ENCODE data around the gene SEPTIN8.

The SEPTIN8 gene

GRCh38 chr5:132777209-132778069 lies at the start of gene SEPTIN8:
SEPTIN8 (minus strand) TSS chr5:132777239; CDS start chr5:132777137, 102 bp downstream.
- no peak for DNase-seq

- DNase-seq = no peak
Observed at GRCh38 chr5:132826424-132827082, 49.5 kb upstream of the SEPTIN8 start.

GRCh38 chr5:132825834-132826391 lies 48.9 kb upstream of the SEPTIN8 start:
- DNase-seq = no peak

GRCh38 chr5:132825033-132825833 lies 48.2 kb upstream of the SEPTIN8 start:
- no peak for DNase-seq

GRCh38 chr5:132824426-132824825 lies 47.4 kb upstream of the SEPTIN8 start:
- DNase-seq = no peak

GRCh38 chr5:132823481-132824050 lies 46.5 kb upstream of the SEPTIN8 start:
- DNase-seq = no peak

- no peak for DNase-seq
Observed at GRCh38 chr5:132822650-132823480, 45.8 kb upstream of the SEPTIN8 start.

- peak; percentile 84 for DNase-seq
Observed at GRCh38 chr5:132821791-132822190, 44.8 kb upstream of the SEPTIN8 start.

- DNase-seq = no peak
Observed at GRCh38 chr5:132821350-132821749, 44.3 kb upstream of the SEPTIN8 start.

- DNase-seq = peak; percentile 69
Observed at GRCh38 chr5:132820162-132820754, 43.2 kb upstream of the SEPTIN8 start.

GRCh38 chr5:132819468-132819867 lies 42.4 kb upstream of the SEPTIN8 start:
- DNase-seq = no peak

GRCh38 chr5:132817011-132817410 lies 40.0 kb upstream of the SEPTIN8 start:
- DNase-seq = no peak

GRCh38 chr5:132816554-132816953 lies 39.5 kb upstream of the SEPTIN8 start:
- DNase-seq = no peak

- DNase-seq = no peak
Observed at GRCh38 chr5:132816083-132816482, 39.0 kb upstream of the SEPTIN8 start.

- no peak for DNase-seq
Observed at GRCh38 chr5:132815454-132815853, 38.4 kb upstream of the SEPTIN8 start.

GRCh38 chr5:132814503-132815294 lies 37.7 kb upstream of the SEPTIN8 start:
- DNase-seq = no peak

GRCh38 chr5:132813599-132814502 lies 36.8 kb upstream of the SEPTIN8 start:
- no peak for DNase-seq

GRCh38 chr5:132812781-132813598 lies 36.0 kb upstream of the SEPTIN8 start, which contains the start of gene SOWAHA:
SOWAHA (plus strand) TSS chr5:132813302; CDS start chr5:132813622, 320 bp downstream.
- DNase-seq = no peak
